Measurements from ENCODE around the gene SLC6A17.

- TF ChIP-seq CTCF (IDR thresholded peaks at IDR 0.05; ENCODE audit: insufficient read depth, low read depth, low read length) (no peak), EZH2 (IDR thresholded peaks at IDR 0.05; ENCODE audit: insufficient read depth, low read length) (no peak)
Measured at GRCh38 chr1:110220324-110220723, 70.0 kb downstream of the SLC6A17 start.

Data from astrocyte (in vitro differentiated cells and primary cell).